Activated CD4-positive, alpha-beta T cell treated with anti-CD3 and anti-CD28 coated beads, Interleukin-2, amount 10 ng/mL, durations not matched to agents 7 days and 5 days (primary cell): ENCODE results near the gene TMEM273. TPM values are rescaled to one million over a fixed set of nuclear protein-coding genes. Genes with fewer than 3 reads are reported as not detected.

ENCODE experiments used
- CTCF ChIA-PET: fragments of 350-600 bp; sonication (Branson Sonifier 250); formaldehyde crosslinking; loops from one replicate; lab custom pipeline; 2021; ENCODE audit warnings: antibody characterized with exemption; lab: Charles Lee
- POLR2A ChIA-PET: fragments of 350-600 bp; sonication (Branson Sonifier 250); formaldehyde crosslinking; loops from one replicate; lab custom pipeline; 2021; ENCODE audit warnings: antibody characterized with exemption; lab: Charles Lee
- DNase-seq: peaks from one replicate; pipeline ENCODE4 v3.0.0-alpha.2; 2020
- H3K27ac Mint-ChIP-seq: one replicate; pipeline ENCODE4 v1.8.0; 2021; ENCODE audit warnings: mild to moderate bottlenecking, moderate library complexity, mixed read lengths
- H3K27me3 Mint-ChIP-seq: one replicate; pipeline ENCODE4 v1.8.0; 2021; ENCODE audit warnings: mixed read lengths
- H3K36me3 Mint-ChIP-seq: one replicate; pipeline ENCODE4 v1.8.0; 2021; ENCODE audit warnings: low read depth, mixed read lengths
- H3K4me1 Mint-ChIP-seq: one replicate; pipeline ENCODE4 v1.8.0; 2021; ENCODE audit warnings: mixed read lengths
- H3K4me3 Mint-ChIP-seq: one replicate; pipeline ENCODE4 v1.8.0; 2021; ENCODE audit warnings: mild to moderate bottlenecking, moderate library complexity, mixed read lengths
- H3K9me3 Mint-ChIP-seq: one replicate; pipeline ENCODE4 v1.8.0; 2021; ENCODE audit warnings: mixed read lengths
- total RNA-seq, 2 experiments: library from RNA; stranded (reverse); gene quantifications; one replicate each; pipeline ENCODE4 v1.2.3, GENCODE V29; 2021

Gene TMEM273
- total RNA-seq, 2 experiments from 2014 or later: 12.5 to 14.0 TPM

- peak; percentile 59 for DNase-seq
- POLR2A ChIA-PET: no interaction called here
- Mint-ChIP-seq H3K4me1 (peaks cover 8% of the 10 kb centered on the region), H3K4me3 (no peak overlapping the region), H3K27me3 (no peaks in the 10 kb centered on the region), H3K27ac (peak overlapping the region; percentile 26), H3K9me3 (no peaks in the 10 kb centered on the region), H3K36me3 (no peaks in the 10 kb centered on the region)
- CTCF ChIA-PET: interaction anchor here (0.7 to 2.2 kb wide), 12 partner anchors 10 to 374 kb away, joined by 3 to 16 read pairs (median 4); partner anchors contain the start of gene ERCC6
Measured at GRCh38 chr10:49164559-49165188, 23.5 kb downstream of the TMEM273 start.

GRCh38 chr10:49163741-49164140 lies 24.4 kb downstream of the TMEM273 start:
- DNase-seq: no peak
- no peak overlapping the region for H3K27ac Mint-ChIP-seq
- ChIA-PET POLR2A (no interaction called here), CTCF (interaction anchor here (0.8 to 2.2 kb wide), 7 partner anchors 11 to 506 kb away, joined by 3 to 16 read pairs (median 4); partner anchors contain the start of gene ERCC6)
- no peaks in the 10 kb centered on the region for H3K9me3 Mint-ChIP-seq
- peaks cover 8% of the 10 kb centered on the region for H3K4me1 Mint-ChIP-seq
- H3K27me3 Mint-ChIP-seq: no peaks in the 10 kb centered on the region
- no peak overlapping the region for H3K4me3 Mint-ChIP-seq
- no peaks in the 10 kb centered on the region for H3K36me3 Mint-ChIP-seq

- H3K9me3 Mint-ChIP-seq: no peaks in the 10 kb centered on the region
- no peaks in the 10 kb centered on the region for H3K36me3 Mint-ChIP-seq
- H3K4me3 Mint-ChIP-seq: no peak overlapping the region
- no peak for DNase-seq
- ChIA-PET CTCF (interaction anchor here (1.8 to 2.0 kb wide), 2 partner anchors 11 to 376 kb away, joined by 4 to 9 read pairs; partner anchors contain the start of gene ERCC6), POLR2A (no interaction called here)
- no peak overlapping the region for H3K27ac Mint-ChIP-seq
- H3K27me3 Mint-ChIP-seq: peaks cover 4% of the 10 kb centered on the region
- H3K4me1 Mint-ChIP-seq: peaks cover 12% of the 10 kb centered on the region
Measured at GRCh38 chr10:49162761-49163310, 25.4 kb downstream of the TMEM273 start.

- no peaks in the 10 kb centered on the region for H3K36me3 Mint-ChIP-seq
- DNase-seq: no peak
- H3K4me1 Mint-ChIP-seq: peaks cover 20% of the 10 kb centered on the region
- CTCF ChIA-PET: interaction anchor here (1.5 to 2.0 kb wide), 2 partner anchors 10 to 12 kb away, joined by 6 to 9 read pairs; no protein-coding TSS in a partner anchor
- POLR2A ChIA-PET: no interaction called here
- H3K9me3 Mint-ChIP-seq: no peaks in the 10 kb centered on the region
- H3K27ac Mint-ChIP-seq: no peak overlapping the region
- H3K27me3 Mint-ChIP-seq: peaks cover 8% of the 10 kb centered on the region
- no peak overlapping the region for H3K4me3 Mint-ChIP-seq
Measured at GRCh38 chr10:49162063-49162462, 26.1 kb downstream of the TMEM273 start.

GRCh38 chr10:49161411-49161997 lies 26.7 kb downstream of the TMEM273 start:
- no peak for DNase-seq
- CTCF ChIA-PET: interaction anchor here (1.0 to 2.0 kb wide), 3 partner anchors 10 to 15 kb away, joined by 5 to 9 read pairs (median 6); no protein-coding TSS in a partner anchor
- H3K27me3 Mint-ChIP-seq: peaks cover 8% of the 10 kb centered on the region
- no peaks in the 10 kb centered on the region for H3K9me3 Mint-ChIP-seq
- no peak overlapping the region for H3K27ac Mint-ChIP-seq
- H3K4me3 Mint-ChIP-seq: no peak overlapping the region
- peaks cover 26% of the 10 kb centered on the region for H3K4me1 Mint-ChIP-seq
- POLR2A ChIA-PET: no interaction called here
- no peaks in the 10 kb centered on the region for H3K36me3 Mint-ChIP-seq

- H3K9me3 Mint-ChIP-seq: no peaks in the 10 kb centered on the region
- peaks cover 29% of the 10 kb centered on the region for H3K4me1 Mint-ChIP-seq
- H3K36me3 Mint-ChIP-seq: no peaks in the 10 kb centered on the region
- DNase-seq: no peak
- no peak overlapping the region for H3K27ac Mint-ChIP-seq
- no peak overlapping the region for H3K4me3 Mint-ChIP-seq
- peaks cover 8% of the 10 kb centered on the region for H3K27me3 Mint-ChIP-seq
- CTCF ChIA-PET: interaction anchor here (1.0 to 2.0 kb wide), 3 partner anchors 11 to 16 kb away, joined by 5 to 9 read pairs (median 6); no protein-coding TSS in a partner anchor
- POLR2A ChIA-PET: no interaction called here
Measured at GRCh38 chr10:49160814-49161213, 27.4 kb downstream of the TMEM273 start.

- POLR2A ChIA-PET: no interaction called here
- CTCF ChIA-PET: no interaction called here
Measured at GRCh38 chr10:49160110-49160509, 28.1 kb downstream of the TMEM273 start.

GRCh38 chr10:49158915-49159314 lies 29.3 kb downstream of the TMEM273 start:
- no peak overlapping the region for H3K27ac Mint-ChIP-seq
- H3K4me3 Mint-ChIP-seq: no peak overlapping the region
- POLR2A ChIA-PET: no interaction called here
- DNase-seq: no peak
- H3K36me3 Mint-ChIP-seq: no peaks in the 10 kb centered on the region
- peaks cover 22% of the 10 kb centered on the region for H3K4me1 Mint-ChIP-seq
- CTCF ChIA-PET: no interaction called here
- no peaks in the 10 kb centered on the region for H3K9me3 Mint-ChIP-seq
- peaks cover 8% of the 10 kb centered on the region for H3K27me3 Mint-ChIP-seq

More at GRCh38 chr10:49160110-49160509, 28.1 kb downstream of the TMEM273 start:
- no peak for DNase-seq
- Mint-ChIP-seq H3K4me1 (peaks cover 29% of the 10 kb centered on the region), H3K27me3 (peaks cover 8% of the 10 kb centered on the region), H3K27ac (no peak overlapping the region), H3K4me3 (no peak overlapping the region), H3K9me3 (no peaks in the 10 kb centered on the region), H3K36me3 (no peaks in the 10 kb centered on the region)

- Mint-ChIP-seq H3K9me3 (no peaks in the 10 kb centered on the region), H3K4me1 (peaks cover 22% of the 10 kb centered on the region), H3K4me3 (no peak overlapping the region), H3K27me3 (peaks cover 8% of the 10 kb centered on the region), H3K36me3 (no peaks in the 10 kb centered on the region), H3K27ac (no peak overlapping the region)
- CTCF ChIA-PET: no interaction called here
- DNase-seq: no peak
- POLR2A ChIA-PET: no interaction called here
Measured at GRCh38 chr10:49158404-49158803, 29.8 kb downstream of the TMEM273 start.

GRCh38 chr10:49157229-49157628 lies 31.0 kb downstream of the TMEM273 start:
- Mint-ChIP-seq H3K4me1 (peaks cover 22% of the 10 kb centered on the region), H3K27me3 (peaks cover 8% of the 10 kb centered on the region), H3K36me3 (no peaks in the 10 kb centered on the region), H3K27ac (peak overlapping the region; percentile 17), H3K4me3 (no peak overlapping the region), H3K9me3 (no peaks in the 10 kb centered on the region)
- CTCF ChIA-PET: no interaction called here
- POLR2A ChIA-PET: no interaction called here
- no peak for DNase-seq

- Mint-ChIP-seq H3K27ac (no peak overlapping the region), H3K4me3 (no peak overlapping the region), H3K27me3 (peaks cover 10% of the 10 kb centered on the region), H3K4me1 (peaks cover 23% of the 10 kb centered on the region), H3K9me3 (no peaks in the 10 kb centered on the region), H3K36me3 (no peaks in the 10 kb centered on the region)
- DNase-seq: no peak
- CTCF ChIA-PET: interaction anchor here (1.6 kb wide), 1 partner anchor 86 kb away, joined by 3 read pairs; no protein-coding TSS in a partner anchor
- POLR2A ChIA-PET: no interaction called here
Measured at GRCh38 chr10:49154641-49155040, 33.5 kb downstream of the TMEM273 start.

GRCh38 chr10:49153971-49154370 lies 34.2 kb downstream of the TMEM273 start:
- Mint-ChIP-seq H3K4me3 (no peak overlapping the region), H3K36me3 (no peaks in the 10 kb centered on the region), H3K27ac (no peak overlapping the region), H3K9me3 (no peaks in the 10 kb centered on the region), H3K27me3 (peaks cover 10% of the 10 kb centered on the region), H3K4me1 (peaks cover 23% of the 10 kb centered on the region)
- POLR2A ChIA-PET: no interaction called here
- no peak for DNase-seq
- CTCF ChIA-PET: interaction anchor here (0.8 to 1.6 kb wide), 2 partner anchors 10 to 86 kb away, joined by 3 to 4 read pairs; no protein-coding TSS in a partner anchor

GRCh38 chr10:49153115-49153514 lies 35.1 kb downstream of the TMEM273 start:
- CTCF ChIA-PET: interaction anchor here (1.6 kb wide), 1 partner anchor 87 kb away, joined by 3 read pairs; no protein-coding TSS in a partner anchor
- H3K4me1 Mint-ChIP-seq: peaks cover 19% of the 10 kb centered on the region

More at GRCh38 chr10:49153115-49153514, 35.1 kb downstream of the TMEM273 start:
- DNase-seq: no peak
- POLR2A ChIA-PET: interaction anchor here (0.7 kb wide), 1 partner anchor 58 kb away, joined by 4 read pairs; no protein-coding TSS in a partner anchor
- Mint-ChIP-seq H3K27ac (no peak overlapping the region), H3K27me3 (peaks cover 8% of the 10 kb centered on the region), H3K4me3 (no peak overlapping the region), H3K9me3 (peaks cover 2% of the 10 kb centered on the region), H3K36me3 (no peaks in the 10 kb centered on the region)
